Activated naive CD8-positive, alpha-beta T cell treated with anti-CD3 and anti-CD28 coated beads, Interleukin-2, amount 50 U/mL, for 16 hours (primary cell): ENCODE measurements around the gene GNAQ.
"Not testable (repeated sequence)": the region's sequence is repeated elsewhere in the genome, so short reads cannot be mapped to it uniquely, and the experiment has no call there.

Source experiments
- DNase-seq: peaks from one replicate; pipeline ENCODE4 v3.0.0-alpha.2; 2020; ENCODE audit warnings: low read depth, low spot score

The GNAQ gene

DNA sequence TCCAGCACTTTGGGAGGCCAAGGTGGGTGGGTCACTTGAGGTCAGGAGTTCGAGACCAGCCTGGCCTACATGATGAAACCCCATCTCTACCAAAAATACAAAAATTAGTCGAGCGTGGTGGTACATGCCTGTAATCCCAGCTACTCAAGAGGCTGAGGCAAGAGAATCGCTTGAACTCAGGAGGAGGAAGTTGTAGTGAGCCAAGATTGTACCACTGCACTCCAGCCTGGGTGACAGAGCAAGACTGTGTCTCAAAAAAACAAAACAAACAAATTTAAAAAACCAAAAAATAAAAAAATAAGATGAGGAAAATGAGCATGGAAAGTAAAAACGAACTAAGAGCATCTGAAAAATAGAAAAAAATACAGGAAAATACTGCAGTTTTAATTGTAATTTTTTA lies 152.8 kb downstream of the GNAQ start:
- DNase-seq, result not testable (repeated sequence)

GRCh38 chr9:77877976-77878375 lies 153.6 kb downstream of the GNAQ start:
- no peak for DNase-seq

- no peak for DNase-seq
Measured at GRCh38 chr9:77876590-77876989, 155.0 kb downstream of the GNAQ start.

DNA sequence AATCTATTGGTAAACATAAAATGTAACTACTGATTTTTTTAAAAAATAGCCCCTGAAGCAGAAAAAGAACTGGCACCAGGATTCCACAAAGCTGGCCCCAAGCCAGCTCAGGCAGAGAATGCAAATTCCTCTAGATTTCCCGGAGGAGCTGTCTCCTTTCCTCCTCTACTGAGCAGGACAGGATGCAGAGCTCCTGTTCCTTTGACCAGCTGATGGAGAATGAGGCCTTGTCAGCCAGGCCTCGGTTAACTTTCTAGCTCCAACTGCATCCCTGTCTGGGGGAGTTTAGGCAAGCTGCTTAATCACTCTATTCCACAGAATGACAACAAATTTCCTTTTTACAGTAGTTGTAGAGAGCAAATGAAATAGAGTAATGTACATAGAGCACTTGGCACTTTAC lies 155.5 kb downstream of the GNAQ start:
- no peak for DNase-seq

DNA sequence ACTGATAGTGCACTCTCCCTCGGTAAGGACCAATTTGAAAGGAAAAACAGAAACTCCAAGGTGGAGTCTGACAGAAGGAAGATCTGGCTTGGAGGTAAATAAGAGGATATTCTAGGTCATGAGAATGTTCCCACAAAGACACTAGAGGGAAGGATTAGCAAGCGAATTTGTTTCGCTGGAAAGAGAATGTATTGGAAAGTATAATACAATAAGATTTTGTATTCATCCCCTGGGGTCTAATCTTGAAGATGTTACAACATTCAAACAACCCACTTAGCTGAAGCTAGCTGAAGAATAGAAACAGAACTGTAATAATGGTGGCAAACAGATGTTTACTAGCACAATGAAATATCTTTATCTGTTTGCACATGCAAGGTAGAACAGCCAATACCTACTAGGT lies 158.7 kb downstream of the GNAQ start:
- no peak for DNase-seq

- no peak for DNase-seq
Measured at GRCh38 chr9:77872177-77872576, 159.4 kb downstream of the GNAQ start.

DNA sequence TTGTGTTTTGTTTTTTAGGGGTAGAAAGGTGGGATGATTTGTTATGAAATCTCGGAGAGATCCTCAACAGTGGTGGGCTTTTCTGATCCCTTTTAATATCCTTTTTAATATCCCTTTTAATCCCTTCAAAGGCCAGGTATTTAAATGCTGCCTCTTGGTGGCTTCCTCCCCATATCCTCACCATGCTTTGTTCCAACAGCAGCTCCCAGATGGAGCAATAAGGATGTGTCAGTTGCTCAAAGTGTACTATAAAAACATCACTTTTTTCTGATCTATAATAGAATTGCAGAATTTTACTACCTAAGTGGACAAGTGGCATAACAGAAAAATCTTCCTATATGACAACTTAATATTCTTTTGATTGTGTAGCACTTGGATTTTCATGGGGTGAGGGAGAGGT lies 160.1 kb downstream of the GNAQ start:
- no peak for DNase-seq

DNA sequence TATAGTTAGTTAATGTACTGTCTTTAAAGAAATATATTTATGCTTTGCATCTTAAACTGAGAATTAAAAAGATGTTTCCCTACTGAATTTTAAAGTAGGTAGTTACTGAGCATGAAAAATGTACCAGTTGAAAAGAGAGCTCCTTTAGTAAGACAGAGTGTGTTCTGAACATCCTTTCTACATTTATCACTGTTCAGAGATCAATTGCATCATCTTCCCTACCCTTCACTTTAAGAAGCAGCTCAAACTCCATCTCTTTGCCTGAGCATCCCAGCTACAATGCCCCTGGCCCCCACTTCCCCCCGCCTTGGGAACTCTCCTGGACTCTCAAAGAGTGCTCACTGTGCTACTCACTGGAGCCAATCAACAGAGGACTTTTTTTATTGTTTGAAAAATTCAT lies 164.7 kb downstream of the GNAQ start:
- no peak for DNase-seq

DNA sequence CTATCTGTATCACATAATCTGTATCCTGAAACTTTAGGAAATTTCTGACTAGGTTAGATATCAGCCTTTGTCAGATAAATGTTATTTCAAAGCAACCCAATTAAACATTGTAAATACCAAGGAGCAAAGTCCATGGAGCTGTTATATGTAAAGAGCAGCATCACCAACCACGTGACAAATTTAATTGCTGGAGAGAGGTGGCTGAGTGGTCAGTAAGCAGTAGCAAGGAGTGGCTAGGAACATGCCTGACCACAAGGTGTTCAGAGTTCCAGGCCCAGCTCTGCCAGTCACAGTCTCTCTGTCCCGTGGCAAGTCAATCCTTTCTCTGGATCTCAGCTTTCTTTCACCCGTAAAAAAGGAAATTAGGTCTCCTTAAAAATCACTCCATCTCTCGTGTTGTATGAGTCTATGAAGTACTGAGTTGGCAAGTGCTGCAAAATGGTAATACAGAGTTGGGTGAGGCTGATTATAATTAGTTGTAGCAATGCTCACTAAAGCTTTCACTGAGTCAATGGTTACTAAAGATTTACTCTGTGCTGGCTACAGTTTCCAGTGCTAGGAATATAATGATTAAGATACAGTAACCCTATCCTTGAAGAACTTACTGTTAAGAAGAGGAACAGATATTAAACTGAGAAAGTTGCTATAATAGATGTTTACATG lies 166.1 kb downstream of the GNAQ start:
- DNase-seq, result no peak

GRCh38 chr9:77864211-77864889 lies 167.3 kb downstream of the GNAQ start:
- DNase-seq, result no peak

DNA sequence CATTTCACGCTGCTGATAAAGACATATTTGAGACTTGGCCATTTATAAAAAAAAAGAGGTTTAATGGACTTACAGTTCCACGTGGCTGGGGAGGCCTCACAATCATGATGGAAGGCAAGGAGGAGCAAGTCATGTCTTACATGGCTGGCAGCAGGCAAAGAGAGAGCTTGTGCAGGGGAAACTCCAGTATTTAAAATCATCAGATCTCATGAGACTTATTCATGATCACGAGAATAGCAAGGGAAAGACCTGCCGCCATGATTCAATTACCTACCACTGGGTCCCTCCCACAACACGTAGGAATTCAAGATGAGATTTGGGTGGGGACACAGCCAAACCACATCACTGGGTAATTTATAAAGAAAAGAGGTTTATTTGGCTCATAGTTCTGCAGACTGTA lies 168.0 kb downstream of the GNAQ start:
- DNase-seq, result not testable (repeated sequence)

DNA sequence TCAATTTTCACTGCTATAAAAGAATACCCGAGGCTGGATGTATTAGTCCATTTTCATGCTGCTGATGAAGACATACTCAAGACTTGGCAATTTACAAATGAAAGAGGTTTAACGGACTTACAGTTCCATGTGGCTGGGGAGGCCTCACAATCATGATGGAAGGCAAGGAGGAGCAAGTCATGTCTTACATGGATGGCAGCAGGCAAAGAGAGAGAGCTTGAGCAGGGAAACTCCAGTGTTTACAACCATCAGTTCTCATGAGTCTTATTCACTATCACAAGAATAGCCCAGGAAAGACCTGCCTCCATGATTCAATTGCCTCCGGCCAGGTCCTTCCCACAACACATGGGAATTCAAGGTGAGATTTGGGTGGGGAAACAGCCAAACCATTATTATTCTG lies 170.7 kb downstream of the GNAQ start:
- not testable (repeated sequence) for DNase-seq

DNA sequence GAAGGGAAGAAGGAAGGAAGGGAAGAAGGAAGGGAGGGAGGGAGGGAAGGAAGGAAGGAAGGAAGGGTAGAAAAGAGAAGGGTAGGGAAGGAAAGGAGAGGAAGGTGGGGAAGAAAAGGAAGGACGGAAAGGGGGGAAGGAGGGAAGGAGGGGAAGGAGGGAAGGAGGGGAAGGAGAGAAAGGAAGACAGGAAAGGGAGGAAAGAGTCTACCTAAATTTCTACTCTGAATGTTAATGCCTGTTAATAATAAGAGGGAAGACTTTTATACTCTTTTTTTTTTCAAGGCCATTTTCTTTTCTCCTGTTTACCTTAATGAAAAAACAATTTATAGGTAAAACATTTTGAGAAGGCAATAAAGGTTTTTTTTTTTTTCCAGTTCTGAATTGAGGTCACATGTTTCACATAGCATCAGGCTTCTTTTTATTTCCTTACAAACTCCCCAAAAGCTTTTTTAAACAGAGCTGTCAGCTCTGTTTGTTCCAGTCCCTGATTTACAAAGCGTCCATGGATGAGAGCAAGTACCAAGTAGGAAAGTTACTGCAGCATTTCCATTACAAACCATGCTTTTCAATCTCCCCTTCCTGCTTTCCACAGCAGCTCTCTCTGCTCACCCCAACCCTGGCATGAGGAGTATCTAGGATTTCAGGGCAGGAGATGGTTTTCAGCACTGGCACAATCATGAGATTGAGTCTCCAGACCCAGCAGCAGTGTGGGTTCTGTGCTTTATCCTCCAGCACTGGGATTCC lies 173.9 kb downstream of the GNAQ start:
- DNase-seq, result no peak

- DNase-seq, result no peak
Measured at GRCh38 chr9:77856615-77857014, 175.0 kb downstream of the GNAQ start.

- DNase-seq, result no peak
Measured at GRCh38 chr9:77854916-77855311, 176.7 kb downstream of the GNAQ start.

DNA sequence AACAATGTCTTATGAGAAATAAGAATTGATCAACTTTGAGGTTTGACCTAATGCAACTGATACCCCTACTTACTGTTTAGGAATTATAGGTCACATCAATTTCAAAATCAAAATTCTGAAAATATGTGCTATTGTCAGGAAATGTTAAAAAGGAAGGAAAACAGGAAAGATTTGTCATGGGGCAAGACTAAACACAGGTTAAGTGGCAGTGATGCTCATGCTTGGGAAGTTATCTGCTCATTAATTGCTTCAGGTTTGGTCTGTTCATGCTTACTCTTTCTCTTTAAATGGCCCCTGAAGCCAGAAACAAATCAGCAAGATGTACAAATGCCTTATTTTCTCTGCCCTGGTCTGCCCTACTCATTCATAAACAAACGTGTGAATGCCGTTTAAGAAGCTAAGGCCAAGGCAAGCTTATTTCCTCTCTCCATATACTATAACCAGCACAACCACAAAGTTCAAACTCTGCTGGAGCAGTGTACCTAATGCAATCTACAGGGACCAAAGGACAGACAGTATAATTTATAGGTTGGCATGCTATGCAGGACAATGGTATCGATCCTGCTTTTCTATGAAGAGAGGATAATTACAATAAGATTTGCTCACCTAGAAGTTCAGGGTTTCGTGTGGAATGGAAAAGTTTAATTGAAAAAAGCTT lies 177.2 kb downstream of the GNAQ start:
- no peak for DNase-seq

DNA sequence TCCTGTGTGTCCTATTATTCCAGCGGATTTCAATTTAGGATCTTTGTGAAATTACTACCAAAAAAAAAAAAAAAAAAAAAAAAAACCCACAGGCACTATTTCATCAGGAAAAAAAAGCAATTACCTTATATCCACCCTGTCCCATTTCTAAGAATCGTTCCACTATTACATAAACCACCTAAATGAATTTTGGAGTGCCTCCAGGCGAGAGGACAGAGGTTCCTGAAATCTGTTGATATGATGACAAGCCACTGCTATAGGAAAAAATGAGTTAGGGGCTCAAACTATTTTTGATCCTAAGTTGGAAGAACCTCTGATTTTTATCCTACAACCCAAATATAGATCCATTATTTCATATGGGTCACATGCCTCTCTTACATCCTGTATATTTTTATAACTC lies 177.9 kb downstream of the GNAQ start:
- DNase-seq, result no peak

- no peak for DNase-seq
Measured at GRCh38 chr9:77851882-77852595, 179.6 kb downstream of the GNAQ start.

- no peak for DNase-seq
Measured at GRCh38 chr9:77848897-77849296, 182.7 kb downstream of the GNAQ start.

GRCh38 chr9:77848404-77848803 lies 183.2 kb downstream of the GNAQ start:
- no peak for DNase-seq

DNA sequence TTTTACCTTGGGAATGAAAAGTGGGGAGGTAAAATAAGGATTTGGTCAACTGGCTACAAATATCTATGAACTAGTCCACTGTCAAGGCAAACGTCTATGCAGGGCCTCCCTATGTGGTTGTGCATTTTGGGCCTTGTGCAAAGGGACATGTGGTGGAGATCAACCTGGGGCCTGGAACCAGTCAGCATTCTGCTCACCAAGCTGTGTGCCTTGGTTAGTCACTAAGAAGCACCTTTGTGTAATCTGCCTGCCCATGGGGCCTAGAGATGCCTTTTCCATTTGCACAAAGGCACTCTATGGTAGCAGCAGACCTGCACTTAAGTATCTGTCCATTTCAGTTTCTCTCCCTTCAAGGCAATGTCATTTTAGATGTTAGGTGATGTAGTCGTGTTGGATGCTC lies 184.0 kb downstream of the GNAQ start:
- no peak for DNase-seq

DNA sequence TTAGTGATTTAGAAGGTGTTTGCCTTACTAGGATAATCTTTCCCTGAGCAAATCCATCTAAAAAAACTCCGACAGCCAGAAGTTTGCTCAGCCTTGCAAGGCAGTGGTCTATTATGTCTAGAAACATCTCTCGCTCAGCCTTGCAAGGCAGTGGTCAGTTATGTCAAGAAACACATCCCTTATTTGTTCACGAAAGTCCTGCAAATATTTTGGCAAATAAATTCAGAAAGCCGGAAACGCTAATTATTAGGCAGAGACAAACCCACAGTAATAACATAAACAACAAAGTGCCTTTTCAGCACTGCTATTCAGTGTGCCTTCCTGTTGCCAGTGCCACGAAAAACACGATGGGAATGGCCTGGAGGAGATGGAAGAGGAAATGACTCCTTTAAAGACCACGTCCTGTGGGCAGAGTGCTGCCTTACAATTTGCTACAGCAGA lies 184.5 kb downstream of the GNAQ start:
- no peak for DNase-seq
